ENCODE data around the gene DPP6. TPM values are rescaled to one million over a fixed set of nuclear protein-coding genes. Genes with fewer than 3 reads are reported as not detected.

DPP6 gene
- total RNA-seq, 2 experiments from 2014 or later, result not detected

- Mint-ChIP-seq H3K27me3 (no peaks in the 10 kb centered on the region), H3K36me3 (ENCODE audit: low read depth) (no peaks in the 10 kb centered on the region), H3K4me3 (no peak overlapping the region), H3K4me1 (ENCODE audit: low read depth) (no peaks in the 10 kb centered on the region), H3K9me3 (peaks cover 2% of the 10 kb centered on the region), H3K27ac (no peak overlapping the region)
- Histone ChIP-seq H3K4me1 (ENCODE audit: insufficient read depth, low read length) (no peaks in the 10 kb centered on the region), H3K27ac (ENCODE audit: low read depth in 1 of 2, low read length in 2 of 2) (no peak overlapping the region), H3K27me3 (ENCODE audit: control insufficient read depth in 1 of 2, insufficient read depth in 2 of 2, low read length in 2 of 2) (no peaks in the 10 kb centered on the region), H3K36me3 (ENCODE audit: insufficient read depth, low read length) (no peaks in the 10 kb centered on the region), H3K4me3 (ENCODE audit: low read length) (no peak overlapping the region), H3K9me3 (ENCODE audit: control insufficient read depth in 1 of 2, insufficient read depth in 1 of 2, low read length in 2 of 2) (peaks cover 0 to 11% of the 10 kb centered on the region in 2 experiments)
- ATAC-seq (ENCODE audit: poor library complexity) (no peak), DNase-seq (no peak)
- intact Hi-C loops (cut with DNase I, micrococcal nuclease), result no loop called here
- POLR2A ChIA-PET, result no interaction called here
- CTCF ChIA-PET, result no interaction called here
- TF ChIP-seq CTCF (IDR thresholded peaks at IDR 0.05), result no peak
Measured at GRCh38 chr7:154232700-154233099, 180.5 kb downstream of the DPP6 start.

DNA sequence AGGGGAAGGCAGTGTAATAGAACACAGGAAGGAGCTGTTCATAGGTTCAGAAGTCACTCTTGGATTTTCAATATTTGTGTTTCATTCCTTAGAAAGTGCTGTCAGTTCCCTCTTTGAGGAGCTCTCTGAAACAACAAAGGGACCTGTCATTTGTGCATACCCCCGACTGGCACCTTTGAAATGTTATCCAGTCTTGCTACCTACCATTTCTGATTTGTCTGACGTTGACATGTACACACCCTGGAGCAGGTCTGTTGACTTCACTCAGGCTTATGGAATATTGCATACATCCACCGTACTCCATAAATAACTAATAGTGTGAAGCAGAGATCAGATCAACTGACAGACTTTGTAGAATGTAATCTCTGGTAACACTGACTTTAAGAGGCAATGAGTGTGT, 189.8 kb downstream of the DPP6 start:
- POLR2A ChIA-PET, result no interaction called here
- H3K27me3 Mint-ChIP-seq, result no peaks in the 10 kb centered on the region

GRCh38 chr7:154242709-154243108, 190.5 kb downstream of the DPP6 start:
- H3K27ac Mint-ChIP-seq, result no peak overlapping the region
- ATAC-seq (ENCODE audit: poor library complexity), result no peak
- CTCF ChIA-PET, result no interaction called here
- Histone ChIP-seq H3K4me1 (ENCODE audit: insufficient read depth, low read length) (no peaks in the 10 kb centered on the region), H3K4me3 (ENCODE audit: low read length) (no peak overlapping the region), H3K9me3 (ENCODE audit: control insufficient read depth in 1 of 2, insufficient read depth in 1 of 2, low read length in 2 of 2) (peaks cover 6 to 16% of the 10 kb centered on the region in 2 experiments), H3K27me3 (ENCODE audit: control insufficient read depth in 1 of 2, insufficient read depth in 2 of 2, low read length in 2 of 2) (no peaks in the 10 kb centered on the region), H3K27ac (ENCODE audit: low read depth in 1 of 2, low read length in 2 of 2) (no peak overlapping the region), H3K36me3 (ENCODE audit: insufficient read depth, low read length) (no peaks in the 10 kb centered on the region)
- H3K9me3 Mint-ChIP-seq, result peaks cover 14% of the 10 kb centered on the region
- intact Hi-C loops (cut with DNase I, micrococcal nuclease), result no loop called here
- no peak for TF ChIP-seq CTCF (IDR thresholded peaks at IDR 0.05)
- H3K36me3 Mint-ChIP-seq (ENCODE audit: low read depth), result no peaks in the 10 kb centered on the region
- H3K4me3 Mint-ChIP-seq, result no peak overlapping the region
- POLR2A ChIA-PET, result no interaction called here
- H3K4me1 Mint-ChIP-seq (ENCODE audit: low read depth), result no peaks in the 10 kb centered on the region
- no peak for DNase-seq
- H3K27me3 Mint-ChIP-seq, result no peaks in the 10 kb centered on the region

More for the DNA sequence above, 189.8 kb downstream of the DPP6 start:
- H3K4me3 ChIP-seq (ENCODE audit: low read length), result no peak overlapping the region
- Mint-ChIP-seq H3K4me3 (no peak overlapping the region), H3K27ac (no peak overlapping the region), H3K36me3 (ENCODE audit: low read depth) (no peaks in the 10 kb centered on the region), H3K9me3 (peaks cover 14% of the 10 kb centered on the region), H3K4me1 (ENCODE audit: low read depth) (no peaks in the 10 kb centered on the region)
- ATAC-seq (ENCODE audit: poor library complexity) (no peak), DNase-seq (no peak)
- H3K27me3 ChIP-seq (ENCODE audit: control insufficient read depth in 1 of 2, insufficient read depth in 2 of 2, low read length in 2 of 2), result no peaks in the 10 kb centered on the region
- peaks cover 6 to 16% of the 10 kb centered on the region in 2 experiments for H3K9me3 ChIP-seq (ENCODE audit: control insufficient read depth in 1 of 2, insufficient read depth in 1 of 2, low read length in 2 of 2)
- intact Hi-C loops (cut with DNase I, micrococcal nuclease), result no loop called here
- TF ChIP-seq CTCF (IDR thresholded peaks at IDR 0.05), result no peak
- no peaks in the 10 kb centered on the region for H3K36me3 ChIP-seq (ENCODE audit: insufficient read depth, low read length)
- H3K27ac ChIP-seq (ENCODE audit: low read depth in 1 of 2, low read length in 2 of 2), result no peak overlapping the region
- no peaks in the 10 kb centered on the region for H3K4me1 ChIP-seq (ENCODE audit: insufficient read depth, low read length)
- CTCF ChIA-PET, result no interaction called here

Measured in CD4-positive, alpha-beta T cell (primary cell).